GM23338 (cell line): Measurements from ENCODE around the gene GOLT1B. TPM values are rescaled to one million over a fixed set of nuclear protein-coding genes. Genes with fewer than 3 reads are reported as not detected.

Source experiments
- ATAC-seq: fragments of 200-7000 bp; cut with Tn5 transposase; 3 replicates; pipeline ENCODE4 v1.9.1; 2020
- DNase-seq: peaks from one replicate; pipeline ENCODE4 v3.0.0-alpha.2; 2015; ENCODE audit warnings: low spot score
- H2AFZ ChIP-seq: fragments of 200-600 bp; sonication (generic); 2 replicates; pipeline ENCODE4 v1.8.0; 2016; ENCODE audit warnings: antibody characterized with exemption, mild to moderate bottlenecking, moderate library complexity
- H3F3A ChIP-seq: fragments of 200-600 bp; sonication (generic); replicated peaks from 2 replicates; pipeline ENCODE4 v1.8.0; 2017; ENCODE audit warnings: antibody characterized with exemption, mixed run types, low read depth
- H3K27ac ChIP-seq: fragments of 200-600 bp; sonication (generic); 2 replicates; pipeline ENCODE4 v1.6.1; 2016; ENCODE audit warnings: low read depth
- H3K27me3 ChIP-seq: fragments of 200-600 bp; sonication (generic); 2 replicates; pipeline ENCODE4 v1.8.0; 2016; ENCODE audit warnings: mild to moderate bottlenecking, mixed run types, moderate library complexity; ENCODE audit not compliant: insufficient read depth
- H3K36me3 ChIP-seq: fragments of 200-600 bp; sonication (generic); 2 replicates; pipeline ENCODE4 v1.8.0; 2016; ENCODE audit warnings: mild to moderate bottlenecking; ENCODE audit not compliant: insufficient read depth
- H3K4me1 ChIP-seq: fragments of 200-600 bp; sonication (generic); 2 replicates; pipeline ENCODE4 v1.8.0; 2016; ENCODE audit warnings: mild to moderate bottlenecking, moderate library complexity; ENCODE audit not compliant: insufficient read depth
- H3K4me2 ChIP-seq: fragments of 200-600 bp; sonication (generic); 2 replicates; pipeline ENCODE4 v1.7.1; 2017; ENCODE audit warnings: mixed run types
- H3K4me3 ChIP-seq: fragments of 200-600 bp; sonication (generic); 2 replicates; pipeline ENCODE4 v1.6.1; 2016; ENCODE audit warnings: mixed run types
- H3K79me2 ChIP-seq: fragments of 200-600 bp; sonication (generic); replicated peaks from 2 replicates; pipeline ENCODE4 v1.8.0; 2017; ENCODE audit warnings: mild to moderate bottlenecking; ENCODE audit not compliant: insufficient read depth
- H3K9me2 ChIP-seq: fragments of 200-600 bp; sonication (generic); 2 replicates; pipeline ENCODE4 v1.8.0; 2017; ENCODE audit not compliant: insufficient read depth
- H4K20me1 ChIP-seq: fragments of 200-600 bp; sonication (generic); replicated peaks from 2 replicates; pipeline ENCODE4 v1.8.0; 2017; ENCODE audit warnings: mild to moderate bottlenecking; ENCODE audit not compliant: insufficient read depth
- H3K27ac Mint-ChIP-seq: 2 replicates; pipeline ENCODE4 v1.8.0; 2020; ENCODE audit warnings: inconsistent platforms, mild to moderate bottlenecking, moderate library complexity, mixed read lengths
- H3K27me3 Mint-ChIP-seq: 3 replicates; pipeline ENCODE4 v1.8.0; 2022; ENCODE audit warnings: low read depth, mild to moderate bottlenecking, moderate library complexity, mixed read lengths, inconsistent platforms; ENCODE audit not compliant: insufficient read depth, poor library complexity
- H3K36me3 Mint-ChIP-seq: 3 replicates; pipeline ENCODE4 v1.8.0; 2021; ENCODE audit warnings: low read depth, mild to moderate bottlenecking, inconsistent platforms, moderate library complexity, mixed read lengths
- H3K4me1 Mint-ChIP-seq: 3 replicates; pipeline ENCODE4 v1.8.0; 2020; ENCODE audit warnings: mild to moderate bottlenecking, inconsistent platforms, mixed read lengths
- H3K4me3 Mint-ChIP-seq: 3 replicates; pipeline ENCODE4 v1.8.0; 2021; ENCODE audit warnings: moderate library complexity, mild to moderate bottlenecking, inconsistent platforms, mixed read lengths
- H3K9me3 Mint-ChIP-seq: 3 replicates; pipeline ENCODE4 v1.8.0; 2020; ENCODE audit warnings: moderate library complexity, mild to moderate bottlenecking, inconsistent platforms, mixed read lengths
- CREB1 ChIP-seq: fragments of 250-450 bp; sonication (Bioruptor Pico); IDR thresholded peaks from 2 replicates; pipeline ENCODE4 v1.5.0; 2020; ENCODE audit warnings: low read depth, mild to moderate bottlenecking, moderate library complexity
- EZH2 ChIP-seq: fragments of 200-600 bp; sonication (generic); IDR thresholded peaks from one replicate; pipeline ENCODE4 v1.8.0; 2017; ENCODE audit warnings: antibody characterized with exemption, mild to moderate bottlenecking, low read depth; ENCODE audit not compliant: unreplicated experiment
- POLR2AphosphoS5 ChIP-seq: IDR thresholded peaks from 2 replicates; pipeline ENCODE4 v1.6.1; 2016; ENCODE audit warnings: antibody characterized with exemption, low read depth
- ZNF114 ChIP-seq: fragments of 250-450 bp; sonication (Bioruptor Pico); IDR thresholded peaks from 2 replicates; pipeline ENCODE4 v1.5.0; 2020; ENCODE audit warnings: mild to moderate bottlenecking, moderate library complexity
- polyA plus RNA-seq: library from polyadenylated mRNA; unstranded; fragments of >200 nt; fragmentation: Nextera tagmentation; extraction: Ambion mirVana; gene quantifications from 2 replicates; pipeline ENCODE4 v1.2.1, GENCODE V29; 2016
- total RNA-seq: library from RNA; depleted of rRNA; stranded (reverse); fragments of >200 nt; shearing (Covaris generic); gene quantifications from 2 replicates; pipeline ENCODE4 v1.2.3, GENCODE V29; 2014
- TF ChIP-seq, protein P1 (sequence below), 2 experiments: fragments of 200-600 bp in 1 of 2; sonication (generic) in 1 of 2; conservative IDR thresholded peaks; 2 replicates each; pipeline versions ENCODE4 v1.5.1 to v1.6.1; 2016 to 2017; ENCODE audit warnings: antibody characterized with exemption in 2 of 2, low read depth in 2 of 2, mild to moderate bottlenecking in 2 of 2, moderate library complexity in 1 of 2
- TF ChIP-seq, protein P2 (sequence below): IDR thresholded peaks from one replicate; pipeline ENCODE4 v1.6.1; 2018; ENCODE audit warnings: antibody characterized with exemption; ENCODE audit not compliant: unreplicated experiment

GOLT1B gene
- total and polyA plus RNA-seq, 2 experiments from 2014 or later, result 24.3 to 41.7 TPM

DNA sequence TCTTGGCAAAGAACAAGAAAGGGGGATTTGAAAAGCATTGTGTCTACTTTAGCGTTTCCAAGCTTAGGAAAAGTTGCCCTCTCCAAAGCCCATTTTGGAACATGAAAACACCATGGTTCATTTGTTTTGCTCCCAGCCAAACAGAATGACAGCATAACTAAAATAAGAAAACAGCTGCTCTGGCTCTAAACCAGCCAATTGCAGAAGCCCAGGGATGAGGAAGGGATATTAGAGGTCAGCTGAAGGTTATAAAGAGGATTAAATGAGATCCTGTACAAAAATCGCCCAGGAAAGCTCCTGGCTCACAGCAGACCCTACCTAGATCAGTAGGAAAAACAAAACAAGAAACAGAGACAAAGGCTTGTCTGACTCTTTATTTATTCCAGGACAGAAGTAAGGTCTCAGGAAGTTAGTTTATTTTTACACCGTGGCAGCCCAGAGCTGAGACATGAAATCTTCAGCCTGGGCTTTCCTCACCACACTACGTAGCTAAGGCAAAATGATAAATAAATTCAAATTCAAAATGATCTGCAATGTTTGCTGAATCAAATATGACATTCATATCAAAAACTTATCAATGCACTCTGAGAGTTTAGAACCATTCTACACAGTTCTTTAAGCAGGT, 50.4 kb downstream of the GOLT1B start:
- TF ChIP-seq, protein P1, sequence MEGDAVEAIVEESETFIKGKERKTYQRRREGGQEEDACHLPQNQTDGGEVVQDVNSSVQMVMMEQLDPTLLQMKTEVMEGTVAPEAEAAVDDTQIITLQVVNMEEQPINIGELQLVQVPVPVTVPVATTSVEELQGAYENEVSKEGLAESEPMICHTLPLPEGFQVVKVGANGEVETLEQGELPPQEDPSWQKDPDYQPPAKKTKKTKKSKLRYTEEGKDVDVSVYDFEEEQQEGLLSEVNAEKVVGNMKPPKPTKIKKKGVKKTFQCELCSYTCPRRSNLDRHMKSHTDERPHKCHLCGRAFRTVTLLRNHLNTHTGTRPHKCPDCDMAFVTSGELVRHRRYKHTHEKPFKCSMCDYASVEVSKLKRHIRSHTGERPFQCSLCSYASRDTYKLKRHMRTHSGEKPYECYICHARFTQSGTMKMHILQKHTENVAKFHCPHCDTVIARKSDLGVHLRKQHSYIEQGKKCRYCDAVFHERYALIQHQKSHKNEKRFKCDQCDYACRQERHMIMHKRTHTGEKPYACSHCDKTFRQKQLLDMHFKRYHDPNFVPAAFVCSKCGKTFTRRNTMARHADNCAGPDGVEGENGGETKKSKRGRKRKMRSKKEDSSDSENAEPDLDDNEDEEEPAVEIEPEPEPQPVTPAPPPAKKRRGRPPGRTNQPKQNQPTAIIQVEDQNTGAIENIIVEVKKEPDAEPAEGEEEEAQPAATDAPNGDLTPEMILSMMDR (conservative IDR thresholded peaks at IDR 0.05; ENCODE audit: low read depth in 2 of 2), result no peak
- TF ChIP-seq ZNF114 (CRISPR knock-in tag) (no peak), POLR2AphosphoS5 (no peak), EZH2 (no peak), CREB1 (CRISPR knock-in tag) (no peak)
- H3K4me3 Mint-ChIP-seq, result no peak overlapping the region
- Histone ChIP-seq H3K4me3 (no peak overlapping the region), H3K36me3 (no peaks in the 10 kb centered on the region), H3K27ac (no peak overlapping the region), H3K9me2 (no peaks in the 10 kb centered on the region), H3K4me1 (no peaks in the 10 kb centered on the region), H3K79me2 (no peaks in the 10 kb centered on the region), H3F3A (no peaks in the 10 kb centered on the region), H2AFZ (no peak overlapping the region), H3K4me2 (no peak overlapping the region), H3K27me3 (no peaks in the 10 kb centered on the region), H4K20me1 (no peaks in the 10 kb centered on the region)
- ATAC-seq (no peak), DNase-seq (no peak)
- H3K9me3 Mint-ChIP-seq, result no peaks in the 10 kb centered on the region
- no peaks in the 10 kb centered on the region for H3K36me3 Mint-ChIP-seq
- no peak overlapping the region for H3K27ac Mint-ChIP-seq
- H3K27me3 Mint-ChIP-seq, result peaks cover 3% of the 10 kb centered on the region
- no peaks in the 10 kb centered on the region for H3K4me1 Mint-ChIP-seq

DNA sequence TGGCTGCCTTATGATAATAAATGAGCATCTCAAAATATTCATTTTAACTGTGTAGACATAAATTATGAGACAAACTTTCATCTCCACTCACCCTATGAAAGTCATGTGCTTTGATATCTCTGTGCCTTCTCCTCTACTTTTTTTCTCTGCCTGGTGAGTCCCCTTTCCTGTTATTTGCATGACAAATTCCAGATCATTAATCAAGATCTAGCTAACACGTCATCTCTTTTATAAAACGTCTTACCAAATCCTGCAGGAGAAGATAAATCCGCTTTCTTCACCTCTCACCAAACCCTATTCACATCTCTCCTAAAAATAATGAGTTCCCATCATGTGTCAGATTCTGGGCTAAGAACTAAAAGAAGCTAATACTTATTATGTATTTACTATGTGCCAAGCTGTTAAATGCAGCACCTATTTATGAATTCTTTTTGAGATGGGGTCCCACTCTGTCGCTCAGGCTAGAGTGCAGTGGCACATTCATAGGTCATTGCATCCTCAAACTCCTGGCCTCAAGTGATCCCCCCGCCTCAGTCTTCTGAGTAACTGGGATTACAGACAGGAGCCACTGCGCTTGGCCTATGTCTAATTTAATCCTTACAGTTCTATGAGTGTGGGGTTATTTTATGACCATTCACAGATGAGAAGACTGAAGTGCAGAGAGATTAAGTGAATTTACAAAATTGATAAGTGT, 51.2 kb downstream of the GOLT1B start:
- DNase-seq (no peak), ATAC-seq (no peak)
- H3K4me1 ChIP-seq, result no peaks in the 10 kb centered on the region
- no peaks in the 10 kb centered on the region for H3K36me3 Mint-ChIP-seq
- no peaks in the 10 kb centered on the region for H3K79me2 ChIP-seq
- TF ChIP-seq, protein P2, sequence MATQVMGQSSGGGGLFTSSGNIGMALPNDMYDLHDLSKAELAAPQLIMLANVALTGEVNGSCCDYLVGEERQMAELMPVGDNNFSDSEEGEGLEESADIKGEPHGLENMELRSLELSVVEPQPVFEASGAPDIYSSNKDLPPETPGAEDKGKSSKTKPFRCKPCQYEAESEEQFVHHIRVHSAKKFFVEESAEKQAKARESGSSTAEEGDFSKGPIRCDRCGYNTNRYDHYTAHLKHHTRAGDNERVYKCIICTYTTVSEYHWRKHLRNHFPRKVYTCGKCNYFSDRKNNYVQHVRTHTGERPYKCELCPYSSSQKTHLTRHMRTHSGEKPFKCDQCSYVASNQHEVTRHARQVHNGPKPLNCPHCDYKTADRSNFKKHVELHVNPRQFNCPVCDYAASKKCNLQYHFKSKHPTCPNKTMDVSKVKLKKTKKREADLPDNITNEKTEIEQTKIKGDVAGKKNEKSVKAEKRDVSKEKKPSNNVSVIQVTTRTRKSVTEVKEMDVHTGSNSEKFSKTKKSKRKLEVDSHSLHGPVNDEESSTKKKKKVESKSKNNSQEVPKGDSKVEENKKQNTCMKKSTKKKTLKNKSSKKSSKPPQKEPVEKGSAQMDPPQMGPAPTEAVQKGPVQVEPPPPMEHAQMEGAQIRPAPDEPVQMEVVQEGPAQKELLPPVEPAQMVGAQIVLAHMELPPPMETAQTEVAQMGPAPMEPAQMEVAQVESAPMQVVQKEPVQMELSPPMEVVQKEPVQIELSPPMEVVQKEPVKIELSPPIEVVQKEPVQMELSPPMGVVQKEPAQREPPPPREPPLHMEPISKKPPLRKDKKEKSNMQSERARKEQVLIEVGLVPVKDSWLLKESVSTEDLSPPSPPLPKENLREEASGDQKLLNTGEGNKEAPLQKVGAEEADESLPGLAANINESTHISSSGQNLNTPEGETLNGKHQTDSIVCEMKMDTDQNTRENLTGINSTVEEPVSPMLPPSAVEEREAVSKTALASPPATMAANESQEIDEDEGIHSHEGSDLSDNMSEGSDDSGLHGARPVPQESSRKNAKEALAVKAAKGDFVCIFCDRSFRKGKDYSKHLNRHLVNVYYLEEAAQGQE, result no peak
- H3K4me3 Mint-ChIP-seq, result no peak overlapping the region
- no peaks in the 10 kb centered on the region for H3K9me2 ChIP-seq
- no peaks in the 10 kb centered on the region for H3K36me3 ChIP-seq
- H3K4me3 ChIP-seq, result no peak overlapping the region
- no peaks in the 10 kb centered on the region for H3K9me3 Mint-ChIP-seq
- H3K4me1 Mint-ChIP-seq, result no peaks in the 10 kb centered on the region
- H3K27me3 Mint-ChIP-seq, result peaks cover 3% of the 10 kb centered on the region
- H3K27ac ChIP-seq, result no peak overlapping the region
- no peak overlapping the region for H3K4me2 ChIP-seq
- H2AFZ ChIP-seq, result no peak overlapping the region
- H3K27ac Mint-ChIP-seq, result no peak overlapping the region
- no peaks in the 10 kb centered on the region for H4K20me1 ChIP-seq
- no peaks in the 10 kb centered on the region for H3K27me3 ChIP-seq
- H3F3A ChIP-seq, result no peaks in the 10 kb centered on the region
